HG02885 (cell line): Measurements from ENCODE around the gene KRTAP10-6.
"Not testable (repeated sequence)": the region's sequence is repeated elsewhere in the genome, so short reads cannot be mapped to it uniquely, and the experiment has no call there.

Experiments used
- ATAC-seq: cut with Tn5 transposase; IDR thresholded peaks from one replicate; pipeline ENCODE4 v1.9.1; 2021; ENCODE audit warnings: mild to moderate bottlenecking; ENCODE audit not compliant: unreplicated experiment, poor library complexity

The KRTAP10-6 gene

DNA sequence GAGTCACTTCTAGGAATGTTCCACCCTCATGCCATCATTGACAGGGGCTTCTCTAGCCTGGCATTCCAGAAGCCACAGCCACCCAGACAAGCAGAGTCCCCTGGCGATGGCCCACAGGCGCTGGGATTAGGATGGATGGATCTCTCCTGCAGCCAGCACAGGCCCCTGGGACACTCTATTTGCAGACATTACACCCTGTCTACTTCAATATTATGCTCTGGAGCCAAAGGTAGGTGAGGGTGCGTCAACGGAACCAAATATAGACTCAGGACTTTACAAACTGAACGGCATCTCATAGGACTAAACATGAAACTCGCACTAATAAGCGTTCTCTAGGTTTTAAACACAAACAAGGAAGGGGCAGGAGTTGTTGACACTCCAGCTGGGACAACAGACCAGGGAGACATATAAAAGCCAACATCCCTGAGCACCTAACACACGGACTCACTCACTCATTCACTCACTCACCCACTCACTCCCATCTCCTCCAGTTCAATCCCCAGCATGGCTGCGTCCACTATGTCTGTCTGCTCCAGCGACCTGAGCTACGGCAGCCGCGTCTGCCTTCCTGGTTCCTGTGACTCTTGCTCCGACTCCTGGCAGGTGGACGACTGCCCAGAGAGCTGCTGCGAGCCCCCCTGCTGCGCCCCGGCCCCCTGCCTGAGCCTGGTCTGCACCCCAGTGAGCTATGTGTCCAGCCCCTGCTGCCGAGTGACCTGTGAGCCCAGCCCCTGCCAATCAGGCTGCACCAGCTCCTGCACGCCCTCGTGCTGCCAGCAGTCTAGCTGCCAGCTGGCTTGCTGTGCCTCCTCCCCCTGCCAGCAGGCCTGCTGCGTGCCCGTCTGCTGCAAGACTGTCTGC is 8.0 kb upstream of the KRTAP10-6 start, which contains the start of gene KRTAP10-7:
Gene KRTAP10-7 (plus strand): TSS at position 480 of the 861 bp plus-strand sequence. CDS start 25 bp downstream, at position 505.
- ATAC-seq = not testable (repeated sequence)

DNA sequence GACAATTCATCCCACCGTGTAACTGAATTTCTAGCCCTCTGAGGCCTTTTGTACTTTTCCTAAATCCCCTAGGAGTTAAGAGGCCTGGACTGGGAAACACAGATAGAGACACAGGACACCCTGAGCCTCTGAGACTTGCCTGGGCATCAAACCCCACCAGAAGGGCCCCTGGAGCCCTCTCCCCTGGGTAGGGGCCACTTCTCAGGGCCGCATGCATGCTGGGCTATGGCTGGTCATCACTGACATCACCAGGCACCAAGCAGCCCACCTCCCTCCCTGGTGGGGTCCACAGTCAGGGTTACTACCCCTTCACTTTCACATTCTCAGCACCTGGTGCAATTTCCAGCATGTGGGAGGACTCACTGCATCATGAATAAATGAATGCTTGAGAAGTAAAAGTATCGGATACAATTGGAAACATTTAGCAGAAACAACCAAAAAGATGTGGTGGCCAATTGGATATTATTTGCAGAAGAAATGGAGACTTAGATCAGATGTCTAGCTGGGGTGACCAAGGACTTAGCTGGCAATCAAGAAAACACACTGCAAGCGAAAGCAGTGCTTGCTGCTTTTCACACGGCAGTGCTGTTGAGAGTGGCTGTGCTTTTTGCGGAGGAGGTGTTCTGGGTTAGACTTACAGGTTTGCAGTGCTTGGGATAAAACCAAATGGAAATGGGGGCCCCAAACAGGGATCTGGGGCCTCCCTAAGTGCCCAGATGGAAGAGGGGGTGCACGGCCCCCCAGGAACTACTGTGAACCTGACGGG is 7.1 kb upstream of the KRTAP10-6 start:
- ATAC-seq = no peak

- ATAC-seq = no peak
Measured at GRCh38 chr21:44598061-44598460, 5.8 kb upstream of the KRTAP10-6 start.

DNA sequence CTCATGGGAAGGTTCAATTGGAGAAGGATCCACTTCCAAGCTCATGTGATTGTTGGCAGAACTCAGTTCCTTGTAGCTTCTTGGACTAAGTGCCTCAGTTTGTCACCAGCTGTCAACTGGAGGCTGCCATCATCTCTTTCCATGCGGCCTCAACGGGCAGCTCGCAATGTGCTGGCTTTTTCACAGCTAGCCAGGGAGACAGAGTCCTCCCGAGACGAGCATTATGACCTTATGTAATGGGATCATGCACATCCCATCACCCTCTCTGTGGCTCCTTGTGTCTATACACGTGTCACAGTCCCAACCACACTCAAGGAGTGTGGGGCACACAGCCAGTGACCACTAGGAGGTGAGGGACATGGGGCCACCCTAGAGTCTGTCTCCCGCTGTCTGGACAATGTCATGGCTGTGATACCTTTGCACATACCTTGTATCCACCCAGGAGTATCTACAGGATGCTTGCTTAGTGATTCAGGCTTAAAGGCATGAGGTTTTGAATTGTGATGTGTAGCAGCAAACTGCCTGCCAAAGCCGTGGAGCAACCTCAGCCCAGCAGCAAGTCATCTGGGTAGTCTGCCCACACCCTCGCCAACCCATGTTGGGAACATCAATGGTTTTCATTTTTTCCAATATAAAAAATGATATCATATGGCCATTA is 3.9 kb upstream of the KRTAP10-6 start:
- no peak for ATAC-seq

- ATAC-seq = no peak
Measured at GRCh38 chr21:44595524-44595923, 3.2 kb upstream of the KRTAP10-6 start.

DNA sequence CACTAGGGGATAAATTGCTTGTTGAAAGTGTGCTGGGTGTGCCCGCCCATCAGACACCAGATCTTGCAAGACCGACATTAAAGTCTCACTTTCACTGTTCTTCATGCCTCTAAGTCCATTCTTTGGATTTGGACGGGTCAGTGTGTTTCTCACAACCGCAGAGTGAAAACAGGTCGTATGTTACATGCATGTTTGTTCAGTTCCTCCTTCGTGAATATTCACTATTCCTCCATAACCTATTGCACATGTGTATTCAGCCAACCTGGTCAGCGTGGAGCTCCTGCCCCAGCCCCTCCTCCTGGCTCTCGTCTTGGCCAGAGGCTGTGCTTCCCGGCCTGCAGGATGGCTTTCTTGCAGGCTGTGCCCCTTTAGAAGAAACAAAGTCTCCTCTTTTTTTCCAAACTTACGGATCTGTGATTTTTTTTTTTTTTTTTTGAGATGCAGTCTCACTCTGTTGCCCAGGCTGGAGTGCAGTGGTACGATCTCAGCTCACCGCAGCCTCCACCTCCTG is 2.2 kb upstream of the KRTAP10-6 start:
- no peak for ATAC-seq

DNA sequence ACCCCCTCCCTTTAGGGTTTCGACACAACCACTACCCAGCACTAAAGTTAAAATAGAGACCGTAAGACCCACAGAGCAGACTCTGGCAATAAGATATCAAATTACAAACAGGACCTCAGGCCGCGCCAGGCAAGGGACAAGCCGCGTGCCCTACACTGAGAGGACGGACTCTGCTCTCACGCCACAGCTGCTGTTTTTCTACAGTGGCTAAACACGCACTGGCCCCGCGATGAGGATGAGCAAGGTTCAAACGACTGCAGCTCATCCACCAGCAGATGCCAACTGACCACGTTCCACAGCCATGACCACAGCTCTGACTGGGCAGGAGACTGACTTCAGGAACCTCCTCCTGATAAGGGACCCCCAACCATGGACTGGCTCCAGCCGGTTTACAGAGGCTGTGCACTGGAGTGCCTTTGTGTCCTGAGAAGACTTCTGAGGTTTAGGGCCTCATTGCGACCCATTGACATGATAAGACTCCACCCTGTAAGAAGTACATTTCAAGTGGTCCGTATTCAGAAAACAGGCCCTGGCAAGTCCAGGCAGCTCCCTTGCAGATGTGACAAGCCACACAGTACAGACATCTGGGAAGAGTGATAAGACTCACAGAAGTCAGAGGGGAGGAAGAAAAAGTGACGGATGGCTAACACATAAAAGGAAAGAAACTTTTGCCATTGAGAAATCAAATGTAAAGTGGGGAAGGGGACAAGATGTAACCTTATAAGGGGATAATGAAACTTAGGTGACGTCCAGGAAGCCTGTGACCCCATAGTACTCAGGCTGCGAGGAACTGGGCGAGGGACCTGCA is 1.5 kb upstream of the KRTAP10-6 start:
- ATAC-seq = no peak

GRCh38 chr21:44591801-44592130 is 539 bp downstream of the KRTAP10-6 start:
- ATAC-seq = not testable (repeated sequence)

- not testable (repeated sequence) for ATAC-seq
Measured at GRCh38 chr21:44590897-44591800, 1.2 kb downstream of the KRTAP10-6 start.

- ATAC-seq = no peak
Measured at GRCh38 chr21:44590311-44590721, 2.0 kb downstream of the KRTAP10-6 start.

DNA sequence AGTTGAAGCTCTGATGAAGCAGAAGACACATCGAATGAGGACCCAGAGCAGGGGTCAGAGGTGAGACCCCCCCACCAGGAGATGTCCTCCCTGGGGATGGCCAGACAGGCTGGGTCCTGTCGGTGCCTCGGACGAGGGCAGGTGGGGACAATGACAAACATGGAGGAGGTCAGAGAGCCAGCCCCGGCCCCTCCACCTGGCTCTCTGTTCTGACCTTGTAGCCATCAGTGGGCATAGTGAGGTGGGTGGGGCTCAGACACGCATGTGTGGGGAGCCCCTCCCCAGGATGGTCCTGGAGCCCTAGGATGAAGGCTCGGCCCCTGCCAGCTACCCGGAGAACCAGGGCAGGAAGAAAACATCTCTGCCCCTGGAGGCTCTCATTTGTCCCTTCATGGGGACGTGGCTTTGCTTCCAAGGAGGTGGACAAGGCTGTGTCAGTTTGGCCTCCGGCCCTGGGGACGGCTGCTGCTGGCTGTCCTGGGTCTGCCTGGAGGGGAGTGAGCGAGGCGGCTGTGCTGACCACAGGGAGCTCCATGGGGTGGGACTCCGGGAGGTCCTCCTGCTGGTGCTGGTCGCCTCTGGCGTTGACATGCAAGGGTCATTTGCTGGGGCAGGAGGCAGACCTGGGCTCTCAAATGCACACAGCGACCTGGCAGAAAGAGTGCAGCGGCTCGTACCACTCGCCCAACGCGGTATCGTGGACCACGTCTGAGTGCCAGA is 2.6 kb downstream of the KRTAP10-6 start:
- ATAC-seq = no peak

DNA sequence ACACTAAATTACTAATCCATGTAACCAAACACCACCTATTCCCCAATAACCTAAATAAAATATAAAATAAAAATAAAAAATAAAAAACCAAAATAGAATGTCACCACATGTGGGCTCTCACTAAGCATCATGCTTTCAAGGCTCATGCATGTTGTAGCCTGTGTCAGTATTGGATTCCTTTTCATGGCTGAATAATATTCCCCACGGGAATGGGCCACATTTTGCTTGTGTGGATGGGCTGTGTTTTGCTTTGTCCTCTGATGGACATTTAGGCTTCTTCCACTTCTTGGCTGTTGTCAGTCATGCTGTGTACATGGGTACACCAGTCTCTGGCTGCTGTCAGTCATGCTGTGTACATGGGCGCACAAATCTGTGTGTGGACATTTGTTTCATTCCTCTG is 3.2 kb downstream of the KRTAP10-6 start:
- ATAC-seq = no peak

GRCh38 chr21:44585892-44586291 is 6.4 kb downstream of the KRTAP10-6 start:
- no peak for ATAC-seq

GRCh38 chr21:44583800-44584147 is 8.5 kb downstream of the KRTAP10-6 start:
- no peak for ATAC-seq

DNA sequence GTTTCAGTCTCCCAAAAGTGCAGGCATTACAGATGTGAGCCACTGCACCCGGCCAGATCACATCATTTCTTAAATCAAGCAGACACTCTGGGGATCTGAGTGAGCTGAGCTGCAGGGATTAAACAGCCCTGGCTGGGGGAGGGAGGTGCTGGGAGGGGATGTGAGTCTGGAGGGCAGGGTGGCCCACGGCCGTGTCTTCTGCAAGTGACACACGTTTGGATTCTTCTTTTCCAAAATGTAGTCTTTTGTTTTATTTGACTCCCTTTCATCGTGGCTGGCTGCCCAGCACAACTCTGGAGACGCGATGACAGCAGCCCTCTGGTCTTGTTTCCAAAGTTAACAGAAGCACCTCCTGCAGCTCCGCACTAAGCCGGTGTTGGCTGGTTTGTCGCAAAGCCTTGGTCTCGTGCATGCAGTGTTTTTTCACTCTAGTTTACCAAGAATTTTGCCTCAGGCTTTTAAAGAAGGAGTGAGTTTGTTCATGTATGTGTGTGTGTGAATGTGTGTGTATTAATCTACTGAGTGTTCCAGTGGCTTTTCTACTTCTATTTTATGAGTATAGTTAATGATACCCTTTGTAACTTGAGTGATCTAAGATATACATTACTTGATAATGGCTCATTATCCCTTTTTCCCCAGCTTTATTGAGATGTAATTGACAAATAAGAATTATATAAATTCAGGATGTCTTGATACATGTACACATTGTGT is 9.1 kb downstream of the KRTAP10-6 start:
- no peak for ATAC-seq

- no peak for ATAC-seq
Measured at GRCh38 chr21:44582055-44582454, 10.2 kb downstream of the KRTAP10-6 start.

GRCh38 chr21:44581158-44581557 is 11.1 kb downstream of the KRTAP10-6 start:
- no peak for ATAC-seq
